Measurements from ENCODE around the gene EPHA3. TPM values are rescaled to one million over a fixed set of nuclear protein-coding genes. Genes with fewer than 3 reads are reported as not detected.

The EPHA3 gene
- total and polyA plus RNA-seq, 2 experiments from 2014 or later = 3.0 to 15.1 TPM

DNA sequence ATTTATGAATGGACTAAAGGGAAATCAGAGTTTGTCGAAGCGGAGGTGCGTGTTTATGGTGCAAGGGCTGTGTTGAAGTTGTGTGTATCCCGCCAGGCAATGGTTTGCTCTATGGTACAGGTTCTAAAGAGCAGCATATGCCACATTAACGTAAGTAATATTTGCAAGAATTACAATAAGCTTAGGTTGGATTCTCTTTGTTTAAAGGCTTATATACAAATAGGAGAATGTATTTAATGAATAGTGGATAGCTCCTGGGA is 800 bp downstream of the EPHA3 start:
- Histone ChIP-seq H3K4me3 (peak overlapping the region; percentile 53), H3K79me2 (no peaks in the 10 kb centered on the region), H3K4me2 (peak overlapping the region; percentile 86), H3K4me1 (ENCODE audit: insufficient read depth) (no peaks in the 10 kb centered on the region), H3K9me3 (ENCODE audit: low read depth) (no peaks in the 10 kb centered on the region), H2AFZ (peak overlapping the region; percentile 72), H4K20me1 (ENCODE audit: insufficient read depth, poor library complexity, severe bottlenecking) (no peaks in the 10 kb centered on the region), H3K27ac (no peak overlapping the region), H3K27me3 (peaks cover 40% of the 10 kb centered on the region), H3K9me2 (replicated peaks; ENCODE audit: insufficient read depth) (no peaks in the 10 kb centered on the region), H3K36me3 (replicated peaks; ENCODE audit: insufficient read depth, low read depth) (no peaks in the 10 kb centered on the region)
- WGBS (ENCODE audit: low lambda C conversion rate, missing lambda C conversion rate) = 21% methylated on average over 5 of the region's 5 CpGs
- TF ChIP-seq EZH2phosphoT487 (IDR thresholded peaks at IDR 0.05; ENCODE audit: low read depth, severe bottlenecking, unreplicated experiment) = no peak
- DNase-seq (ENCODE audit: low spot score) = no peak

DNA sequence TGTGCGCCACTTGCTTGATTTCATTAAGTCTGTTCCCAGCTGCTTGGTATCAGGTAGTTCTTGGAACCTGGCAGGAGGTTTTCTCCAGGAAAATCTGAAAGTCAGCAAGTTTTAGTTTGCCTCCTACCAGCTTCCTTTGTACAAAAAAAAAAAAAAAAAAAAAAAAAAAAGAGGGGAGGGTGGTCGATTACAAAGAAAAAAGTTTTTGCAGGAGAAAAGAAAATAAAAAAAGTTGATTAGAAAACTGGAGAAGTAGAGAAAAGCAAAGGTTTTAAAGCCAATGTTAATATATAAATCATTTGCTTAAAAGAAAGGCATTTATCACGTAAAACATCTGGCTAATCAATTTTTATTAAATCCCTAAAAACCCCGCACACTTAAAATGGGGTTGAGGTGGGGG is 5.9 kb downstream of the EPHA3 start:
- TF ChIP-seq EZH2phosphoT487 (IDR thresholded peaks at IDR 0.05; ENCODE audit: low read depth, severe bottlenecking, unreplicated experiment) (no peak), EZH2 (IDR thresholded peaks at IDR 0.05; ENCODE audit: borderline replicate concordance) (no peak)
- TF ChIP-seq, protein P1, sequence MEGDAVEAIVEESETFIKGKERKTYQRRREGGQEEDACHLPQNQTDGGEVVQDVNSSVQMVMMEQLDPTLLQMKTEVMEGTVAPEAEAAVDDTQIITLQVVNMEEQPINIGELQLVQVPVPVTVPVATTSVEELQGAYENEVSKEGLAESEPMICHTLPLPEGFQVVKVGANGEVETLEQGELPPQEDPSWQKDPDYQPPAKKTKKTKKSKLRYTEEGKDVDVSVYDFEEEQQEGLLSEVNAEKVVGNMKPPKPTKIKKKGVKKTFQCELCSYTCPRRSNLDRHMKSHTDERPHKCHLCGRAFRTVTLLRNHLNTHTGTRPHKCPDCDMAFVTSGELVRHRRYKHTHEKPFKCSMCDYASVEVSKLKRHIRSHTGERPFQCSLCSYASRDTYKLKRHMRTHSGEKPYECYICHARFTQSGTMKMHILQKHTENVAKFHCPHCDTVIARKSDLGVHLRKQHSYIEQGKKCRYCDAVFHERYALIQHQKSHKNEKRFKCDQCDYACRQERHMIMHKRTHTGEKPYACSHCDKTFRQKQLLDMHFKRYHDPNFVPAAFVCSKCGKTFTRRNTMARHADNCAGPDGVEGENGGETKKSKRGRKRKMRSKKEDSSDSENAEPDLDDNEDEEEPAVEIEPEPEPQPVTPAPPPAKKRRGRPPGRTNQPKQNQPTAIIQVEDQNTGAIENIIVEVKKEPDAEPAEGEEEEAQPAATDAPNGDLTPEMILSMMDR (IDR thresholded peaks at IDR 0.05; ENCODE audit: poor library complexity) = no peak
- H3K36me3 ChIP-seq (replicated peaks; ENCODE audit: insufficient read depth, low read depth) = no peaks in the 10 kb centered on the region
- no peaks in the 10 kb centered on the region for H4K20me1 ChIP-seq (ENCODE audit: insufficient read depth, poor library complexity, severe bottlenecking)
- H3K4me3 ChIP-seq = no peak overlapping the region
- peak overlapping the region; percentile 89 for H3K4me2 ChIP-seq
- H2AFZ ChIP-seq = no peak overlapping the region
- H3K9me3 ChIP-seq (ENCODE audit: low read depth) = no peaks in the 10 kb centered on the region
- H3K79me2 ChIP-seq = no peaks in the 10 kb centered on the region
- no peak overlapping the region for H3K27ac ChIP-seq
- WGBS (ENCODE audit: low lambda C conversion rate, missing lambda C conversion rate) = 71% methylated on average over 4 of the region's 4 CpGs
- H3K27me3 ChIP-seq = peaks cover 38% of the 10 kb centered on the region
- DNase-seq (ENCODE audit: low spot score) = no peak
- H3K9me2 ChIP-seq (replicated peaks; ENCODE audit: insufficient read depth) = no peaks in the 10 kb centered on the region
- no peaks in the 10 kb centered on the region for H3K4me1 ChIP-seq (ENCODE audit: insufficient read depth)

DNA sequence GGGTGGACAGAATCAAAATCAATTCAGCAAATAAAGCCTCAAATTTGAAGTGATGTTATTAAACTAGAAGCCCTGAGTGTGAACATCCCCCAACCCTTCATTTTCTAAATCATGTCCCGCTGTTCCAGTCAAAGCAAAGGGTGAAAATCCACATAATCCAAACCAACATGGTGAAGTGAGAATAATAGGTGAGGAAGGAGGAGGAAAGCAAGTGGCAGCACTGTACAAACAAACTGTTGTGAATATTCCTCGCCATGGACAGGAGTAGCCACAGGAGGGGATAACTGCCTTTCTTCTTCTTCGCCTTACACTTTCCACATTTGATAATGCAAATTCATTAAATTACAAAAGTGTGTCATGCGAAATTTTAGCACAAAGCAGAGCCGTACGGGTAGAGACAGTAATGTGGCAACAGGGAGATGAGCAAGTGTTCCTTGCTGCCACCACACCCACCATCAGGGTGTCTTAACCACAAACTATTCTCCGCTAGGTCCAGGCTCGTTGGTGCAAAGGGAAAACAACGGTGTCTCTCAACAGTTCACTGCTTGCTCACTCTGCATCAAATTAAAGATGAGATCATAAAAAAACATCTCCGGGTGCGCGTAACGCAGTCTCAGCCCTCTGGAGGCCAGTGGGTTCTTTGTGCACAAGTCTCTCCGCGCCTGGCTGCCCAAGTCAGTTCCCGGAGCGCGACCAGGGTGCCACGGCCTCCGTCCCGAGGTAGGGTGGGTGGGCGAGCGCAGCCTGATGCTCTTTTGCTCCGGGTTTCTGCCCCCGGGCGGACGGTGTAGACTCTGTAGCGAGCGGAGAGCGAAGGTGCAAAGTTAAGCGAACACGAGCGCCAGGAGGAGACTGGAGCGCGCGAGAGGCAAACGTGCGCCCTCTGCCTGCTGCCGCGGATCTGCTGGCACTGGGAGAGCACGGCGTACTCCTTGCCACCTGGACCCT is 6.7 kb downstream of the EPHA3 start:
- no peaks in the 10 kb centered on the region for H3K79me2 ChIP-seq
- peak overlapping the region; percentile 57 for H3K4me3 ChIP-seq
- H3K9me3 ChIP-seq (ENCODE audit: low read depth) = no peaks in the 10 kb centered on the region
- no peaks in the 10 kb centered on the region for H3K4me1 ChIP-seq (ENCODE audit: insufficient read depth)
- TF ChIP-seq EZH2 (IDR thresholded peaks at IDR 0.05; ENCODE audit: borderline replicate concordance) = no peak
- TF ChIP-seq, protein P1 (IDR thresholded peaks at IDR 0.05; ENCODE audit: poor library complexity) = peak; percentile 70
- H3K27ac ChIP-seq = no peak overlapping the region
- WGBS (ENCODE audit: low lambda C conversion rate, missing lambda C conversion rate) = 5% methylated on average over 41 of the region's 42 CpGs
- H4K20me1 ChIP-seq (ENCODE audit: insufficient read depth, poor library complexity, severe bottlenecking) = no peaks in the 10 kb centered on the region
- DNase-seq (ENCODE audit: low spot score) = peak; percentile 85
- peak overlapping the region; percentile 89 for H3K4me2 ChIP-seq
- no peaks in the 10 kb centered on the region for H3K9me2 ChIP-seq (replicated peaks; ENCODE audit: insufficient read depth)
- H3K27me3 ChIP-seq = peaks cover 30% of the 10 kb centered on the region
- no peaks in the 10 kb centered on the region for H3K36me3 ChIP-seq (replicated peaks; ENCODE audit: insufficient read depth, low read depth)
- peak overlapping the region; percentile 84 for H2AFZ ChIP-seq

- Histone ChIP-seq H3K27me3 (peaks cover 28% of the 10 kb centered on the region), H3K9me3 (ENCODE audit: low read depth) (no peaks in the 10 kb centered on the region), H3K79me2 (no peaks in the 10 kb centered on the region), H4K20me1 (ENCODE audit: insufficient read depth, poor library complexity, severe bottlenecking) (no peaks in the 10 kb centered on the region), H3K9me2 (replicated peaks; ENCODE audit: insufficient read depth) (no peaks in the 10 kb centered on the region), H3K4me1 (ENCODE audit: insufficient read depth) (no peaks in the 10 kb centered on the region), H3K27ac (no peak overlapping the region), H3K36me3 (replicated peaks; ENCODE audit: insufficient read depth, low read depth) (no peaks in the 10 kb centered on the region), H3K4me3 (no peak overlapping the region), H2AFZ (peak overlapping the region; percentile 84), H3K4me2 (peak overlapping the region; percentile 89)
- 22% methylated on average over 13 of the region's 13 CpGs for WGBS (ENCODE audit: low lambda C conversion rate, missing lambda C conversion rate)
- DNase-seq (ENCODE audit: low spot score) = no peak
- TF ChIP-seq EZH2 (IDR thresholded peaks at IDR 0.05; ENCODE audit: borderline replicate concordance) (no peak), EZH2phosphoT487 (IDR thresholded peaks at IDR 0.05; ENCODE audit: low read depth, severe bottlenecking, unreplicated experiment) (no peak)
- TF ChIP-seq, protein P1 (IDR thresholded peaks at IDR 0.05; ENCODE audit: poor library complexity) = no peak
Measured at GRCh38 chr3:89114841-89115223, 7.4 kb downstream of the EPHA3 start.
